HEK293T (cell line): ENCODE measurements around the gene NDRG4.
A peak's percentile ranks its signal among the peaks of the same experiment; 100 is the strongest.

ENCODE experiments used
- CTCF ChIA-PET: fragments of 350-600 bp; formaldehyde crosslinking; extraction: SDS; loops from one replicate; lab custom pipeline; 2021; ENCODE audit warnings: antibody characterized with exemption, inconsistent platforms; lab: Yijun Ruan, JAX
- POLR2A ChIA-PET: fragments of 350-600 bp; formaldehyde crosslinking; extraction: SDS; loops from one replicate; lab custom pipeline; 2020; ENCODE audit warnings: antibody characterized with exemption, inconsistent platforms; lab: Yijun Ruan, JAX
- DNase-seq: peaks from one replicate; pipeline ENCODE4 v3.0.0; 2012; ENCODE audit warnings: mixed read lengths; ENCODE audit errors: extremely low spot score
- ARNT ChIP-seq: fragments of 450-650 bp; IDR thresholded peaks from 2 replicates; pipeline ENCODE4 v1.6.1; 2017; ENCODE audit warnings: mild to moderate bottlenecking
- BHLHE40 ChIP-seq: fragments of 450-650 bp; IDR thresholded peaks from 2 replicates; pipeline ENCODE4 v1.6.1; 2016; ENCODE audit warnings: mild to moderate bottlenecking, moderate library complexity, borderline replicate concordance
- CTBP1 ChIP-seq: fragments of 450-650 bp; IDR thresholded peaks from 2 replicates; pipeline ENCODE4 v1.6.1; 2016; ENCODE audit warnings: borderline replicate concordance
- ELF4 ChIP-seq: fragments of 450-650 bp; IDR thresholded peaks from 2 replicates; pipeline ENCODE4 v1.6.1; 2017; ENCODE audit warnings: antibody characterized with exemption
- FOXA1 ChIP-seq: fragments of 450-650 bp; IDR thresholded peaks from 2 replicates; pipeline ENCODE4 v1.6.1; 2016; ENCODE audit warnings: mild to moderate bottlenecking
- FOXK2 ChIP-seq: fragments of 450-650 bp; IDR thresholded peaks from 2 replicates; pipeline ENCODE4 v1.6.1; 2016; ENCODE audit warnings: mild to moderate bottlenecking
- FOXM1 ChIP-seq: fragments of 450-650 bp; IDR thresholded peaks from 2 replicates; pipeline ENCODE4 v1.6.1; 2017; ENCODE audit warnings: mild to moderate bottlenecking, borderline replicate concordance
- HDGF ChIP-seq: fragments of 450-650 bp; IDR thresholded peaks from 2 replicates; pipeline ENCODE4 v1.6.1; 2017; ENCODE audit warnings: antibody characterized with exemption, borderline replicate concordance
- L3MBTL2 ChIP-seq: fragments of 450-650 bp; conservative IDR thresholded peaks from 2 replicates; pipeline ENCODE4 v1.6.1; 2016; ENCODE audit warnings: mild to moderate bottlenecking
- LEF1 ChIP-seq: fragments of 450-650 bp; IDR thresholded peaks from 2 replicates; pipeline ENCODE4 v1.6.1; 2017; ENCODE audit warnings: mild to moderate bottlenecking, borderline replicate concordance
- NFRKB ChIP-seq: fragments of 450-650 bp; IDR thresholded peaks from 2 replicates; pipeline ENCODE4 v1.6.1; 2016; ENCODE audit warnings: mild to moderate bottlenecking, moderate library complexity
- SP1 ChIP-seq: fragments of 450-650 bp; IDR thresholded peaks from 2 replicates; pipeline ENCODE4 v1.6.1; 2017
- SUZ12 ChIP-seq: fragments of 450-650 bp; IDR thresholded peaks from 2 replicates; pipeline ENCODE4 v1.6.1; 2016; ENCODE audit warnings: mild to moderate bottlenecking
- ZNF384 ChIP-seq: fragments of 450-650 bp; IDR thresholded peaks from 2 replicates; pipeline ENCODE4 v1.6.1; 2016
- TF ChIP-seq, protein P1 (sequence below): fragments of 450-650 bp; IDR thresholded peaks from 2 replicates; pipeline ENCODE4 v1.6.1; 2016

NDRG4 gene

DNA sequence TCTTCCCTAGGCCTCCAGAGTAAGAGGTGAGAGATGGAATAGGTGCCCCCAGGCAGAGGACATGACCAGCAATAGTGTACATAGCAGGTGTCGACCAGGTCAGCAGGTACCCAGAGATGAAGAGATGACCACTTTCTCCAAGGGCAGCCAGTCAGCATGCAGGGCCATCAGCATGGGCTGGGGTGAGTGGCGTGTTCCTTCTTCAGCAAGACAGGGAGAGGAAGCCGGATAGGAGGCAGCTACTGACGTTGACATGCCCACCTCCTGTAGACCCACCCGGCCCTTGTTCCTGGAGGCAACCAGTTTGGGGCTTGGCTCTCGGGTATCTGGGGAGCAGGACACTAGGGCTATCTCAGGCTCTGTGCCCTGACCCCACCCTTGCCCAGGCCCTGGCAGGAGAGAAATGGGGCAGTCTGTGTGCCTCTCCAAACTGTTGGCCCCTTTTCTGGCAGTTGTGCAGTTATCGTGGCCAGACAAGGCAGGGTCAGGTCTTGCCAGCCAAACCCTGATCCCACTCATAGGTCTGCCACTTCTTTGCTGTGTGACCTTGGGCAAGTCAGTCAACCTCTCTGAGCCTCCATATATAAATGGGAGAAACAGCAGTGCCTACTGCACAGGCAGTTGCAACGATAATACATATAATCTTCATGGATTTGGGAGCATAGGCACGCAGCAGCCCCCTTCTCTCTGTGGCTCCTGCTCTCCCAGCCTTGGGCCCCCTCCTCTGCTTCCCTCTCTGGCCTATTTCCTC, 1.4 kb upstream of the NDRG4 start:
- CTCF ChIA-PET = no interaction called here
- POLR2A ChIA-PET = no interaction called here
- DNase-seq = no peak
- no peak for TF ChIP-seq NFRKB
- no peak for TF ChIP-seq ZNF384
- no peak for TF ChIP-seq SP1
- no peak for TF ChIP-seq L3MBTL2
- no peak for TF ChIP-seq LEF1
- TF ChIP-seq ELF4 = no peak

DNA sequence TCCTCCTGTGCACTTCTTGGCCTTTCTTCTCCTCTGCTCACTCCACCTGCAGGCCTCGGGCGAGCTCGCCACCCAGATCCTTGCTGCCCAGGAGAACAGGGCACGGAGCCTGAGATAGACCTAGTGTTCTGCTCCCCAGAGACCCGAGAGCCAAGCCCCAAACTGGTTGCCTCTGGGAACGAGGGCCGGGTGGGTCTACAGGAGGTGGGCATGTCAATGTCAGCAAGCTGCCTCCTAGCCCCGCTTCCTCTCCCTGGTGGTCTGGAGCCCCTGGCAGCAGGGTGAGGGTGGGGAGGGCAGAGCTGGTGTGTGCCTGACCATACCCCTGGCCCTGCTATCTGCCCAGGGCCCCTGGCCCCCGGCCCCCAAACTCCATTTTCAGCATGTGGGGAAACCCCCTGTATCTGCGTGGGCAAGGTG, 841 bp upstream of the NDRG4 start:
- ChIA-PET POLR2A (interaction anchor here (1.0 kb wide), 1 partner anchor 167 kb away, joined by 4 read pairs; no protein-coding TSS in a partner anchor), CTCF (interaction anchor here (0.6 kb wide), 1 partner anchor 634 kb away, joined by 5 read pairs; no protein-coding TSS in a partner anchor)
- TF ChIP-seq FOXM1 (no peak), SUZ12 (no peak), ARNT (no peak), CTBP1 (no peak), ZNF384 (no peak), ELF4 (no peak), FOXA1 (no peak)
- TF ChIP-seq, protein P1, sequence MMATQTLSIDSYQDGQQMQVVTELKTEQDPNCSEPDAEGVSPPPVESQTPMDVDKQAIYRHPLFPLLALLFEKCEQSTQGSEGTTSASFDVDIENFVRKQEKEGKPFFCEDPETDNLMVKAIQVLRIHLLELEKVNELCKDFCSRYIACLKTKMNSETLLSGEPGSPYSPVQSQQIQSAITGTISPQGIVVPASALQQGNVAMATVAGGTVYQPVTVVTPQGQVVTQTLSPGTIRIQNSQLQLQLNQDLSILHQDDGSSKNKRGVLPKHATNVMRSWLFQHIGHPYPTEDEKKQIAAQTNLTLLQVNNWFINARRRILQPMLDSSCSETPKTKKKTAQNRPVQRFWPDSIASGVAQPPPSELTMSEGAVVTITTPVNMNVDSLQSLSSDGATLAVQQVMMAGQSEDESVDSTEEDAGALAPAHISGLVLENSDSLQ = no peak
- no peak for DNase-seq

DNA sequence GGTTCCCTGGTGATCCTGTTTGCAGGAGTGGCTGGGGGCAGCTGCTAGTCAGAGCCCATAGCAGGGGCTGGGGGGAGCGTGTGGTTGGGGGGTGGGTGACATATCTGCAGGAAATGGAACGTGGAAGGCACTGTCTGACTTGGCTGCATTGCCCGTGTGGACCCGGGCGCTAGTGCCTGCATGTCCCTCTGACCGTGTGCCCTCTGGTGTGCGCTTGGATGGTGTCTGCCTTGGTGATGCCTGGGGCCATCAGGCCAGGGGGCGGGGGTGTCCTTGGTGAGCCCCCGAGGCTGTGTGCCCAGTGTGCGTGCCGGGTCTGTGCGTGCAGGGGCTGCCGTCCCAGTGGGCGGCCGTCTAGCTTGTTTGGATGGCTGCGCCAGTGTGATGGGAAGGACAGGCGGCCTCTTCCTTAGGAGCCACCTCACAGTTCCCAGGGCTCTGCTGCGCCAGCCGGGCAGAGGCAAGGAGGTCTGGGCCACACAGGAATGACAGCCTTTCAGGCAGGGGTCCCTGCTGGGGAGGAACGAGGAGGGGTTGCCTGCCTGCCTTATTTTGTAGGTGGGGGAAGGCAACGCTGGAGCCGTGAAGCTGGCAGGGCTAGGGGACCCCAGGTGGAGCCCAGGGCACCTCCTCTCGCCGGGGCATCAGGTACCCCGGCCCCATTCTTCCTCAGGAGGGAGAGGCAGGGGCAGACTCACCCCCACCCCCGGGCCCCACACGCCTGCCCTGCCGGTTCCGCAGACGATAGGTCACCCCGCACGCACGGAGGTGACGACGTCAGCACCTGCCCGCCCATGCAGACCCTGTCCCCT, 693 bp downstream of the NDRG4 start:
- TF ChIP-seq ELF4 (no peak), FOXA1 (no peak)
- ChIA-PET CTCF (interaction anchor here (0.6 to 1.3 kb wide), 5 partner anchors 10 to 255 kb away, joined by 3 to 6 read pairs (median 4); no protein-coding TSS in a partner anchor), POLR2A (interaction anchor here (1.2 to 1.3 kb wide), 2 partner anchors 128 to 138 kb away, joined by 3 to 4 read pairs; no protein-coding TSS in a partner anchor)
- DNase-seq = no peak

DNA sequence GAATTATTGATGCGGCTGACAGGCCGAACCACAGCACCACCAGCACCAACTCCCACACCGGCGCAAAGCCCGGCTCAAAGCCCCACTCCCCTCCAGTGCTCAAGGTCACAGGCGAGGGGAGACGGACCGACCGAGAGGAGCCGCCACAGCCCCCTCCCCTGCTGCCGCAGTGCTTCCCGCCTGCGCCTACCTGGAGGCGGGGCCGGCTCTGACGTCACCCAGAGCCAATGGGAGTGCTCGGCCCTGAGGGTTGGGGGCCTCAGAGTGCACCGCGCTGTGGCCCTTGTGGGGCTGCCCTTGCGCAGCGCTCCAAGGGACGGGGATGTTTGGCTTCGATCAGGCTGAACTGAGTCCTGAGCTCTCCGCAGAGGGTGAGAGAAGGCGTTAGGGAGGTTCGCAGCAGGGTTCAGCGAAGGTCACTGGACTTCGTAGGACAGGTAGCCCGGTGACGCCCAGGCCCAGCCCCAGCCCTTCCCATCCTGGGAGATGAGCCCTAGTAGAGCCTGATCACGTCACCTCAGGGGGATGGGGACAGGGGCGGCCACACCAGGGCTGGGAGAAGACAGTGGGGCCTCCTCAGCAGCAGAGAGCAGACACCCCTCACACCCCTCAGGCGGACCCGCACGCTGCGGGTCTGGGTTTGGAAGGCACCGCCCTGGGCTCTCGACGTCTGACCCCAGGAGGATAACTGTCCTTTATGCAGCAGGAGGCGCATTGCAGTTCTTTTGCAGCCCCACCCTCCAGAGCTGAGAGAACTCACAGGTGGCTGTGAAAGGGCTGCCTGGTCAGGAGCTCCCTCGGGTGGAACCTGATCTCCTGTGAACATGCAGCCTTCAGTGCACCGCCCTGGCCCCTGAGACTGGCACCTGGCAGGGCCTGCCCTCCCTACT, 1.5 kb downstream of the NDRG4 start:
- ChIA-PET CTCF (interaction anchor here (0.6 to 1.3 kb wide), 4 partner anchors 8 to 269 kb away, joined by 3 to 5 read pairs (median 4); no protein-coding TSS in a partner anchor), POLR2A (interaction anchor here (1.2 to 1.3 kb wide), 2 partner anchors 127 to 137 kb away, joined by 3 to 4 read pairs; no protein-coding TSS in a partner anchor)
- DNase-seq = peak; percentile 72
- TF ChIP-seq HDGF (no peak), SUZ12 (no peak), LEF1 (no peak), FOXA1 (no peak), ELF4 (no peak), L3MBTL2 (peak; percentile 59), FOXM1 (no peak)
- TF ChIP-seq, protein P1 = 0 out of 2 replicates have a peak, but pooled peaks have one; percentile 28

DNA sequence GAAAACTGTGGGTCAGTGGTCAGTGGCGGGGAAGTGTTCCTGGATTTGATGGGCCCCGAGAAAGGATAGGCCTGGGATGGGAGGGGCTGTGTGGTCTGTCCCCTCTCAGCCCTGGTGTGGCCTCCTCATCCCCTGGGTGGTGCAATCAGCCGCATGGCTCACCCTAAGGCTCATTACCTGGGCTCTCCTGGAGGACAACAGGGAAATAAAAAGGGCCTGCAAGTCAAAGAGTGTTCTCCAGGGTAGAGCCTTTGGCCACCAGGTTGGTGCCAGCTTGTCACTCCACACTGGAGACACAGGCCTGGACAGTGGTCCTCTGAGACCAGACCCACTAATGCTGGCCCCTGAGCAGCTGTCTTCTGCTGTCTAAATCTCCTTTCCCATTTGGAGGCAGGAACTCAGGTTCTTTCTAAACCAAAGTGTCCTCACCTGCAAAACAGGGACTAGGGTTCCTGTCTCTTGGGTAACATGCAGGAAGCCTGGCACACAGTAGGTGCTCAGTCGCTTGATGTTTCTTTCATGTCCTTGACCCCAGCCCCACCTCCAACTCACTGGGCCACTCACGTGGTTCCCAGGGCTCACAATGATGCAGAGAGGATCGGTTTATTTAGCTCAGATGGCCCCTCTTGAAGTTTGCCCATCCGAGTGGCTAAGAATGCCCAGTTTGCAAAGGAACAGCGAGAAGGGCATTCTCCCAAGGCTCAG, 2.4 kb downstream of the NDRG4 start:
- no peak for DNase-seq
- POLR2A ChIA-PET = no interaction called here
- TF ChIP-seq FOXM1 (no peak), CTBP1 (no peak), FOXK2 (no peak), BHLHE40 (no peak)
- CTCF ChIA-PET = interaction anchor here (0.7 to 1.0 kb wide), 2 partner anchors 9 to 163 kb away, joined by 3 read pairs; no protein-coding TSS in a partner anchor

DNA sequence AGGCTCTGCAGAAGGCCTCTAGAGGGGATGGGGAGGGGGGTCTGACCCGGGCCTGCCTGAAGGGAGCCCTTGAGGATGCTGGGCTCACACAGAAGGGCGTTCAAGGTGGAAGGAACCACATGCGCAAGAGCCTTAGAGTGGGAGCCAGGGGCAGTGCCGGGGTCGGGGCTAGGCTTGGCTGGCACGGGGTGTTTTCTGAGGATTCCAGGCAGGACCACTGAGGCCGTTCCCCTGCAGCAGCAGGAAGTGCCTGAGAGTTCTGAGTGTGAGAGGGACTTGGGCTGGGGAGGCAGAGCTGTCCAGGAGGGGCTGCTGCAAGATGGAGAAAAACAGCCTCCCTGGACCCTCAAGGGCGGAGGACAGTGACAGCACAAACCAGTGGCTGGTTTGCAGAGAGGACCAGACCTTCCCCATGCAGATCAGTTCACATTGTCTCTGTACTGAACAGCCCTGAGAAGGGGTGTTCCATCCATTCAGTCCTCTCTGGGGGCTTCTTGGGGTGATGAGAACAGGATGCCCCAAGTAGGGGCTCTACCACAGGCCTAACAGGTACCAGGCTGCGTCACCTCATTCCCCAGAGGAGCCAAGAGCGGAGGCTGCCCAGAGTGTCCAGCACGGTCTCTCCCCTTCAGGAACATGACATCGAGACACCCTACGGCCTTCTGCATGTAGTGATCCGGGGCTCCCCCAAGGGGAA, 3.4 kb downstream of the NDRG4 start:
- POLR2A ChIA-PET = no interaction called here
- CTCF ChIA-PET = no interaction called here
- DNase-seq = no peak
- TF ChIP-seq SUZ12 = no peak
- TF ChIP-seq L3MBTL2 = no peak
- TF ChIP-seq CTBP1 = no peak
- TF ChIP-seq HDGF = no peak
- TF ChIP-seq LEF1 = no peak
- TF ChIP-seq FOXA1 = no peak
- no peak for TF ChIP-seq FOXK2
- no peak for TF ChIP-seq BHLHE40
- no peak for TF ChIP-seq ZNF384
